Ectodermal cell (in vitro differentiated cells): Measurements from ENCODE around the gene HAUS7. TPM values are rescaled to one million over a fixed set of nuclear protein-coding genes. Genes with fewer than 3 reads are reported as not detected.

Experiments used
- H3K27ac ChIP-seq: 2 replicates; pipeline ENCODE4 v1.7.0; 2013; ENCODE audit warnings: mild to moderate bottlenecking, low read depth, low read length; ENCODE audit not compliant: insufficient read depth, poor library complexity, severe bottlenecking
- H3K27me3 ChIP-seq: 2 replicates; pipeline ENCODE4 v1.7.0; 2013; ENCODE audit warnings: mild to moderate bottlenecking, low read length; ENCODE audit not compliant: insufficient read depth, control insufficient read depth, poor library complexity, severe bottlenecking
- H3K36me3 ChIP-seq: one replicate; pipeline ENCODE4 v1.7.0; 2013; ENCODE audit warnings: low read length; ENCODE audit not compliant: control insufficient read depth, insufficient read depth
- H3K4me1 ChIP-seq: one replicate; pipeline ENCODE4 v1.7.0; 2013; ENCODE audit warnings: low read length; ENCODE audit not compliant: control insufficient read depth, insufficient read depth
- H3K4me3 ChIP-seq: 2 replicates; pipeline ENCODE4 v1.7.0; 2013; ENCODE audit warnings: low read depth, low read length, control low read depth; ENCODE audit not compliant: insufficient read depth
- H3K9me3 ChIP-seq: 2 replicates; pipeline ENCODE4 v1.7.0; 2013; ENCODE audit warnings: mild to moderate bottlenecking, low read length, moderate library complexity; ENCODE audit not compliant: control insufficient read depth
- WGBS, 2 experiments: methylation state at CpG; one replicate each; pipeline ENCODE4 v1.1.7; 2013; ENCODE audit warnings: missing lambda C conversion rate in 2 of 2; 5-methylcytosine and 5-hydroxymethylcytosine counted together
- polyA plus RNA-seq, 4 experiments: library from polyadenylated mRNA; stranded (reverse); fragments of 50-300 nt; gene quantifications; one replicate each; pipeline ENCODE4 v1.2.3, GENCODE V29; 2013

HAUS7 gene
- 29.7 TPM for polyA plus RNA-seq (2013, experiment 1 of 4)
- 26.3 TPM for polyA plus RNA-seq (2013, experiment 2 of 4)
- polyA plus RNA-seq (2013, experiment 3 of 4): 19.4 TPM
- polyA plus RNA-seq (2013, experiment 4 of 4): 19.4 TPM

DNA sequence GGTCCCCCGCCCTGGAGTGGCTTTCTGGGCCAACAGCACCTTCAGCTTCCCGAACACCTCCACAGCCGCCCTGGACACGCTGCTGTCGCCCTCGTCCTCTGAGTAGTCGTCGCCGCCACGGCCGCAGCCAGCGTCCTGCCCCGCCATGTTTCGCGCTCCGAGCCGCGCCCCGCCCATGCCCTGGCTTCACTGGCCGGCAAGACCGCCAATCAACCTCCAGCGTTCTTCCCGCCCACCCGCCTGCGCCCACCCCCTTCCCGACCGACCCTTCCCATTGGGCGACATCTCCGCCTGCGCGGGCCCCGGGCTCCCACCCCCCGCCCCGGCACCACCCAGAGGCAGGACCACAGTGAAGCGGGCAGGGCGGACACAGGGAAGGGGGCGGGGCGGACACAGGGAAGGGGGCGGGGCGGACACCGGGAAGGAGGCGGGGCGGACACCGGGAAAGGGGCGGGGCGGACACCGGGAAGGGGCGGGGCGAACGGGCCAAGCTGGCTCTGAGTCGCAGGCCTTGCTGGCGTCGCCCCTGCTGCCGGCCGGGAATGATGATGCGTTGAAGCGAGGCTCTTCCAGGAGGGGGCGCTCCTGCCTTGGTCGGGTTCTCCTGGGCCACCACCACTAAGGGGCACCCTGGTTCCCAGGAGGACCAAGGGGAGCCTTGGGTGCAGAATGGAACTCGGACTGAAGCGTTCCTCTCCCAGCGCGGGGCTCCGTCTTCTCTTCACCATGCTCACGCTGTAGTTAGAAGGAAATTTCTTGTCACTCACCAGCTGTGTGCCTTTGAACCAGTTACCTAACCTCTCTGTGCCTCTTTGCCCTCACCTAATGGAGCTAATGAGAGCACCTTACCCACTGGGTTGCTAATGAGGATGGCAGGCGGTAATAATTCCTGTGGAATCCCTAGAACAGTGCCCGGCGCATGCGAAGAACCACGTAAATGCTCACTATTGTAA is at the start of gene HAUS7:
Gene HAUS7, minus strand, starts transcription at position 166 of the 953 bp plus-strand sequence. Its CDS starts 19 bp downstream, at position 147.
- no peak within 1 kb of the TSS for H3K27ac ChIP-seq

DNA sequence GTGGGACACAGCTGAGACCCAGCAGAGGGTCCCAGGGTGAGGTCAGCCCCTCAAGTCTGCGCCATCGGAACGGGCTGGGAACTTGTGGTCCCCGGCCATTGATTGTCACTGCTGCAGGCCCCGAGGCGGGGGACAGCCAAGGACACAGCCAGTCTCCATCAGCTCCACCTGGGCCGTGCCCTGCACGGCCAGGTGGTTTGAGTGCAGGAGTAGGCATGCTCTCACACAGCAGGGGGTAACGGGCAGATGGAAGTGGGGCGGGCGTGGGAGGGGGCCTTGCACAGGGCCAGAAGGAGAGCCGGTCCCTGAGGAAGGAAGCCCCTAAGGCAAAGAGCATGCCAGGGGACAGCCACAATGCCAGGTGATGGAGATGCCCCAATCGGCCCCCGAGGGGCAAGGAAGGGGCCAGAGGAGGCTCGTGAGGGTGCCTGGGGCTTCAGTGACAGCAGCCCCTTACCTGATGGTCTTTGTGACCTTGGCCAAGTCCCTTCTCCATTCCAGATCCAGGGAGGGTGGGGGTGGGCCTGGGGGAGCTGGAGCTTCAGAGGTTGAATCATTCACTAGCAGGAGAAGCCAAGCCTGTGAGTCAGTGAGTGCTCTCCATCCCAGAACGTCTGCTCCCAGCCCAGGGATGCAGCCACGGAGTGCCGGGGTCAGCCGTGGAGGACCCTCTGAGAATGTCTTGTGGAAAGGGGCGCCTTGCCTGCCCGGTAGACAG is 49.4 kb upstream of the HAUS7 start:
- Histone ChIP-seq H3K36me3 (no peaks in the 10 kb centered on the region), H3K9me3 (no peaks in the 10 kb centered on the region), H3K4me1 (no peaks in the 10 kb centered on the region), H3K4me3 (no peak overlapping the region), H3K27ac (no peak overlapping the region), H3K27me3 (peaks cover 46% of the 10 kb centered on the region)
- 80 to 81% methylated on average over 21 of the region's 21 CpGs for WGBS, 2 experiments

More for the DNA sequence above, at the start of gene HAUS7:
- peaks cover 4% of the 10 kb centered on the region for H3K4me1 ChIP-seq
- H3K36me3 ChIP-seq: no peaks in the 10 kb centered on the region
- H3K9me3 ChIP-seq: no peaks in the 10 kb centered on the region
- H3K27me3 ChIP-seq: peaks cover 9% of the 10 kb centered on the region
- H3K4me3 ChIP-seq: peak within 1 kb of the TSS; percentile 74
- 6% methylated on average over 59 to 68 of the region's 70 CpGs for WGBS, 2 experiments

DNA sequence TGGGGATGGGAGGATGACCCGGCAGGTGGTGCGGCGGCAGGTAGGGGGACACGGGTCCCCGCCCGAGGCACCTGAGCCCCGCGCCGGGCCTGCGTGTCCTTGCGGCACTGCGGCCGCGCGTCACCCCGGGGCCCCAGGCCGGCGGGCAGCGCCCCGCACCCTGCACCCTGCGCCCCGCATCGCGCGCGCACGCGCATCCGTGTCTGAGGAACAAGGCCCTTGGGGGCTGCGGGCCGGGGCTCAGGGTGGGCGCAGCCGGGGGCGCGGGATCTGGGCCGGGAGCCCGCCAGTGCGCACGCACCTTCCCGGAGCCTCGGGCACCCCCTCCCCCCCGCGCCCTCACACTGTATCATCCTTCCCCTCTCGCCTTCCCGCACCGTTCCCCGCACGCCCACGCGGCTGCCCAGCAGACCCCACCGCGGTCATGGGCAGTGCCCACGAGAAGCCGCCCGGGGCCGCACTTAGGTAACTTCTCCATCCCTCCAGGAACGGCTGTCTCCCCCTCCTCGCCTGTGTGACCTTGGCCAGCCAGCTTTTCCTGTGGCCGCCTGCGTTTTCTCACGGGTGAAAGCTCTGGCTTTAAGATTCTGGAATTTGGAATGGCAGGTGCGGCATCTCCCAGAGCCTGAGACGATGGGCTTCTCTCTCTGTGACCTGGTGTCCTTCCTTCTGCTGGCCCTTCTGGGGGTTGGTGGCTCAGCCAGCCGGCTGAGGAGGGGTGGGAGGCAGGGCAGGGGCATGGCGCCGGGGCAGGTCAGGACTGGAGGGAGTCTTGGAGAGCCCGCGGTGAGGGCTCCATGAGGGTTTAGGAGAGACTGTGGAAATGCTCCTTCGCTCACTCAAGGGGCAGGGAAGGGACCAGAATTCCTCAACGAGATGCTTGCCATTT is 47.8 kb upstream of the HAUS7 start:
- Histone ChIP-seq H3K4me1 (no peaks in the 10 kb centered on the region), H3K27me3 (peaks cover 46% of the 10 kb centered on the region), H3K4me3 (no peak overlapping the region), H3K27ac (no peak overlapping the region), H3K9me3 (no peaks in the 10 kb centered on the region), H3K36me3 (no peaks in the 10 kb centered on the region)
- 5% methylated on average over 70 of the region's 70 CpGs for WGBS, 2 experiments

DNA sequence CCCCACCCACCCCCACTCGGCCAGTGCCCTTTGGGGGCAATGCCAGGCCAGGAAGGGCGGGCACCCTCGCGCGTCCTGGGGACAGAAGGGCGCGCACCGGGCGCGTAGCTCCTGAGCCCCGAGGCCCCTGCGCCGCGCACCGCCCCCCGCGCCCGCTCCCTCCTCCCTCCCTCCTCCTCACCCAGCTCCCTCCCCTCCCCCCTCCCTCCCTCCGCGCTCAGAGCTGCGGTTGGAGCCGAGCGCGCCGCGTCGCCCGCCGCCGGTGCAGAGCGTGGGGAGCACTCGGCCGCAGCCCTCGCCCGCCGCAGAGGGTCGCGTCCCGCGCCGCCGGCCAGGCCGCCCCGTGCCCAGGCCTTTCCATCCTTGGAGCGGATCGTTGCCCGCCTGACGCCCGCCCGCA is 47.0 kb upstream of the HAUS7 start, which contains the start of gene ATP2B3:
Gene ATP2B3, plus strand, starts transcription at position 220 of the 400 bp plus-strand sequence. CDS start 18,606 bp downstream, outside the sequence.
- Histone ChIP-seq H3K4me1 (no peaks in the 10 kb centered on the region), H3K4me3 (no peak within 1 kb of the TSS), H3K9me3 (no peaks in the 10 kb centered on the region), H3K36me3 (no peaks in the 10 kb centered on the region), H3K27me3 (peaks cover 46% of the 10 kb centered on the region), H3K27ac (no peak within 1 kb of the TSS)
- 1% methylated on average over 41 to 44 of the region's 50 CpGs for WGBS, 2 experiments

DNA sequence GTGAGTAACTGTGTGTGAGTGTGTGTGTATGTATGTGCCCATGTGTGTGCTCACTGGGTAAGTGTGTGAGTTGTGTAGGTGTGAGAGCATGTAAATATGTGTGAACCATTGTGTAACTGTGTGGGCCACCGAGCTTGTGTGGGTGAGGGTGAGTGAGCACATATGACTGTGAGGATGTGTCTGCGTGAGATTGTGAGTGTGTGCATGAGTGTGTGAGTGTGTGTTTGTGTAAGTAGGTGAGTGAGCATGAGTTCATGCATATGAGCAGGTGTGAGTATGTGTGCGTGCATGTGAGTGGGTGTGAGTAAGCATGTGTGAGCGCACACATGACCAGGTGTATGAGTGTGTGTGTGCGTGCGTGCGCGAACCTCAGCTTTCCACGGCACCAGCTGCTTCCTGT is 45.7 kb upstream of the HAUS7 start:
- Histone ChIP-seq H3K4me3 (no peak overlapping the region), H3K9me3 (no peaks in the 10 kb centered on the region), H3K36me3 (no peaks in the 10 kb centered on the region), H3K27me3 (peaks cover 43% of the 10 kb centered on the region), H3K4me1 (no peaks in the 10 kb centered on the region), H3K27ac (no peak overlapping the region)
- WGBS, 2 experiments: 93 to 97% methylated on average over 9 of the region's 9 CpGs

DNA sequence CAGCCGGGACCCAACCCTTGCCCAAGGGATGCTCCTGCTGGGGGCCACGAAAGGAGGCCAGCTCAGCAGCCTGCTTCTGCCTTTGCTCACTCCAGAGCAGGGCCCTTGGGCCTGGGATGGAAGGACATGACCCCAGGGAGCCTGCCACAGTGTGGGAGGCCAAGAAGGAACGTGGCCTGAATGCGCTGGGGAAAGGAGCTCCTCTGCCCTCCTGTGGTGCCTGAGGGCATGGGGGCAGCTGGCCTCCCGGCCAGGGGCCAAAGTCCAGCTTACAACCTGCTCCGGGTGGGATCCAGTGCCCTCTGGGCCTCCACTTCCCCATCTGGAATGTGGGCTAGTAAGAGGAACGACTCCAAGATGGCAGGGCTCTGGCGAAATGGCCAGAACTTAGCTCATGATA is 45.1 kb upstream of the HAUS7 start:
- no peak overlapping the region for H3K27ac ChIP-seq
- H3K27me3 ChIP-seq: peaks cover 43% of the 10 kb centered on the region

DNA sequence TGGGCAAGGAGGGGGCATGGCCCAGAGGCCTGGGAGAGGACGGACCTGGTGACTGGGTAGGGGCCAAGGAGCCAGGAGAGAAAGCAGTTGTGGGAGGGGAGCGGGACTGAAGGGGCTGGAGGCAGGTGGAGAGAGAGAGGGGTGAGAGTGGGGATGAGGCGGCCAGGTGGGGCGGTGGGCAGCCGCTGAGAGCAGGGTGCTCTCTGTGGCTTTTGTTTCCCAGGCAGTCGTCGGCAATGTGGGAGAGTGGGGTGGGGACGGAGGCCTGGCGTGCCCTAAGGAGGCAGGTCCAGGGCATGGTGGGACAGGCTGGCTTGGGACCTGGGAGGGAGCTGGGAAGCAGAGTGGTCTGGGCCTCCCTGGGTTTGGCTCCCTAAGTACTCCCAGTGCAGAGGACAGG is 43.9 kb upstream of the HAUS7 start:
- H3K27me3 ChIP-seq: peaks cover 37% of the 10 kb centered on the region
- H3K4me1 ChIP-seq: no peaks in the 10 kb centered on the region
- H3K27ac ChIP-seq: no peak overlapping the region
- 90 to 94% methylated on average over 9 of the region's 9 CpGs for WGBS, 2 experiments
- no peak overlapping the region for H3K4me3 ChIP-seq
- H3K9me3 ChIP-seq: no peaks in the 10 kb centered on the region
- H3K36me3 ChIP-seq: no peaks in the 10 kb centered on the region

More for the DNA sequence above, 45.1 kb upstream of the HAUS7 start:
- Histone ChIP-seq H3K9me3 (no peaks in the 10 kb centered on the region), H3K4me3 (no peak overlapping the region), H3K4me1 (no peaks in the 10 kb centered on the region), H3K36me3 (no peaks in the 10 kb centered on the region)
- WGBS, 2 experiments: 84 to 88% methylated on average over 8 of the region's 8 CpGs

DNA sequence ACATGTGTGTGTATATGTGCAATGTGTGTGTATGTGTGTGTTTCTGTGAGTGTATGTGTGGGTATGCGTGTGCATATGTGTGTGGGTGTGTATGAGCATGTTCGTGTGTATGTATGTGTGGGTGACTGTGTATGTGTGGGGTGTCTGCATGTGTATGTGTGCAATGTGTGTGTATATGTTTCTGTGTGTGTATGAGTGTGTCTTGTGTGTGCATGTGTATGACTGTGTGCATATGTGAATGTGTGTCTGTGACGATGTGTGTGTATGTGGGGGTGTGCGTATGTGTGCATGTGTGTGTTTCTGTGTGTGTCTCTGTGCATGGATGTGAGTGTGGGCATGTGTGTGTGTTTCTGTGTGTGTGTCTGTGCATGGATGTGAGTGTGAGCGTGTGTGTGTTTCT is 42.9 kb upstream of the HAUS7 start:
- no peaks in the 10 kb centered on the region for H3K9me3 ChIP-seq
- H3K4me3 ChIP-seq: no peak overlapping the region
- WGBS, 2 experiments: 72 to 75% methylated on average over 5 of the region's 5 CpGs
- H3K27me3 ChIP-seq: peaks cover 27% of the 10 kb centered on the region
- H3K4me1 ChIP-seq: no peaks in the 10 kb centered on the region
- H3K27ac ChIP-seq: no peak overlapping the region
- no peaks in the 10 kb centered on the region for H3K36me3 ChIP-seq

DNA sequence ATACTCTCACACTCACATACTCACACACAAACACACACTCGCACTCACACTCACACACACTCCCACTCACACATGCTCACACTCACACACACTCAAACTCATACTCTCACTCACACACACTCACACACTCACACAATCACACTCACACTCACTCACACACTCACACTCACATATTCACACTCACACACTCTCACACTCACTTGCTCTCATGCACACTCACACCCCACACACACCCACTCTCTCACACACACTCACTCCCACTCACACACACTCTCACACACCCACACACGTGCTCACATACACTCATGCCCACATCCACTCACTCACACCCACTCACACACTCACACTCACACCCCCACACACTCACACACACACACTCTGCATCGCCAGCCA is 42.1 kb upstream of the HAUS7 start:
- 59 to 62% methylated on average over 3 of the region's 3 CpGs for WGBS, 2 experiments
- H3K4me1 ChIP-seq: no peaks in the 10 kb centered on the region
- H3K9me3 ChIP-seq: no peaks in the 10 kb centered on the region
- H3K27me3 ChIP-seq: peaks cover 19% of the 10 kb centered on the region
- no peak overlapping the region for H3K4me3 ChIP-seq
- no peak overlapping the region for H3K27ac ChIP-seq
- no peaks in the 10 kb centered on the region for H3K36me3 ChIP-seq
